GM21786 (cell line): ENCODE measurements around the gene FGFR3.
"Not testable (repeated sequence)": the region's sequence is repeated elsewhere in the genome, so short reads cannot be mapped to it uniquely, and the experiment has no call there.

ENCODE experiments used
- ATAC-seq: cut with Tn5 transposase; IDR thresholded peaks from one replicate; pipeline ENCODE4 v1.9.1; 2021; ENCODE audit not compliant: unreplicated experiment

FGFR3 gene

GRCh38 chr4:1836650-1837049 is 43.6 kb downstream of the FGFR3 start:
- ATAC-seq: no peak

- no peak for ATAC-seq
These were observed 44.0 kb downstream of the FGFR3 start for GRCh38 chr4:1837069-1837468.

- ATAC-seq: no peak
These were observed 46.2 kb downstream of the FGFR3 start for GRCh38 chr4:1839282-1839681.

- ATAC-seq: no peak
These were observed 48.3 kb downstream of the FGFR3 start for GRCh38 chr4:1841201-1841886.

GRCh38 chr4:1841887-1842210 is 48.8 kb downstream of the FGFR3 start:
- no peak for ATAC-seq

- ATAC-seq: no peak
These were observed 49.3 kb downstream of the FGFR3 start for GRCh38 chr4:1842339-1842895.

GRCh38 chr4:1842993-1843448 is 49.9 kb downstream of the FGFR3 start:
- ATAC-seq: no peak

GRCh38 chr4:1843852-1844251 is 50.8 kb downstream of the FGFR3 start:
- no peak for ATAC-seq

- not testable (repeated sequence) for ATAC-seq
These were observed 51.5 kb downstream of the FGFR3 start for GRCh38 chr4:1844618-1845017.

GRCh38 chr4:1846580-1846979 is 53.5 kb downstream of the FGFR3 start:
- ATAC-seq: no peak

- ATAC-seq: no peak
These were observed 57.2 kb downstream of the FGFR3 start for GRCh38 chr4:1850276-1850675.

- ATAC-seq: no peak
These were observed 58.1 kb downstream of the FGFR3 start for GRCh38 chr4:1851160-1851559.

- no peak for ATAC-seq
These were observed 58.7 kb downstream of the FGFR3 start for GRCh38 chr4:1851575-1852410.

GRCh38 chr4:1852904-1853623 is 60.0 kb downstream of the FGFR3 start:
- no peak for ATAC-seq

- ATAC-seq: no peak
These were observed 61.7 kb downstream of the FGFR3 start for GRCh38 chr4:1854752-1855151.

- no peak for ATAC-seq
These were observed 62.4 kb downstream of the FGFR3 start for GRCh38 chr4:1855333-1856070.

GRCh38 chr4:1856071-1856942 is 63.2 kb downstream of the FGFR3 start, which contains the start of gene LETM1:
Gene LETM1, minus strand, starts transcription at chr4:1856156. Its CDS starts 206 bp downstream, at chr4:1855950.
- peak; percentile 91 for ATAC-seq

GRCh38 chr4:1856943-1857699 is 64.0 kb downstream of the FGFR3 start:
- peak; percentile 2 for ATAC-seq

GRCh38 chr4:1857931-1858330 is 64.8 kb downstream of the FGFR3 start:
- ATAC-seq: no peak
